ENCODE results near the gene ARHGEF16.

Gene ARHGEF16

GRCh38 chr1:3450202-3450863 is 4.1 kb upstream of the ARHGEF16 start:
- no peaks in the 10 kb centered on the region for H3K27me3 ChIP-seq
- no peaks in the 10 kb centered on the region for H3K36me3 ChIP-seq
- no peak for DNase-seq
- no peaks in the 10 kb centered on the region for H3K9me3 ChIP-seq
- TF ChIP-seq CTCF (IDR thresholded peaks at IDR 0.05; ENCODE audit: low read depth, low read length) = no peak
- H3K4me1 ChIP-seq = no peaks in the 10 kb centered on the region
- H3K4me3 ChIP-seq (ENCODE audit: low read depth, low read length) = no peak overlapping the region

GRCh38 chr1:3450983-3451382 is 3.5 kb upstream of the ARHGEF16 start:
- no peak for DNase-seq
- Histone ChIP-seq H3K36me3 (no peaks in the 10 kb centered on the region), H3K27me3 (no peaks in the 10 kb centered on the region), H3K9me3 (no peaks in the 10 kb centered on the region), H3K4me1 (no peaks in the 10 kb centered on the region), H3K4me3 (ENCODE audit: low read depth, low read length) (no peak overlapping the region)
- no peak for TF ChIP-seq CTCF (IDR thresholded peaks at IDR 0.05; ENCODE audit: low read depth, low read length)

- no peaks in the 10 kb centered on the region for H3K9me3 ChIP-seq
- H3K4me1 ChIP-seq = no peaks in the 10 kb centered on the region
- H3K27me3 ChIP-seq = no peaks in the 10 kb centered on the region
- no peak for DNase-seq
- H3K4me3 ChIP-seq (ENCODE audit: low read depth, low read length) = no peak overlapping the region
- no peaks in the 10 kb centered on the region for H3K36me3 ChIP-seq
- TF ChIP-seq CTCF (IDR thresholded peaks at IDR 0.05; ENCODE audit: low read depth, low read length) = no peak
Observed at GRCh38 chr1:3451994-3452865, 2.2 kb upstream of the ARHGEF16 start.

- Histone ChIP-seq H3K9me3 (no peaks in the 10 kb centered on the region), H3K27me3 (no peaks in the 10 kb centered on the region)
Observed at GRCh38 chr1:3452866-3453175, 1.6 kb upstream of the ARHGEF16 start.

GRCh38 chr1:3453203-3453761 is 1.2 kb upstream of the ARHGEF16 start:
- DNase-seq = peak; percentile 66
- no peaks in the 10 kb centered on the region for H3K36me3 ChIP-seq
- no peaks in the 10 kb centered on the region for H3K4me1 ChIP-seq
- TF ChIP-seq CTCF (IDR thresholded peaks at IDR 0.05; ENCODE audit: low read depth, low read length) = peak; percentile 76
- no peaks in the 10 kb centered on the region for H3K9me3 ChIP-seq
- H3K27me3 ChIP-seq = no peaks in the 10 kb centered on the region
- H3K4me3 ChIP-seq (ENCODE audit: low read depth, low read length) = no peak overlapping the region

More at GRCh38 chr1:3452866-3453175, 1.6 kb upstream of the ARHGEF16 start:
- no peak for TF ChIP-seq CTCF (IDR thresholded peaks at IDR 0.05; ENCODE audit: low read depth, low read length)
- Histone ChIP-seq H3K36me3 (no peaks in the 10 kb centered on the region), H3K4me3 (ENCODE audit: low read depth, low read length) (no peak overlapping the region), H3K4me1 (no peaks in the 10 kb centered on the region)
- no peak for DNase-seq
